Right lobe of liver (tissue), 6 donors: ENCODE measurements around the gene BIRC2. TPM values are rescaled to one million over a fixed set of nuclear protein-coding genes. Genes with fewer than 3 reads are reported as not detected.

ENCODE experiments used
- ATAC-seq, 4 donors: fragments of 200-7000 bp; cut with Tn5 transposase; one replicate each; pipeline ENCODE4 v1.9.1; 2020; ENCODE audit warnings: mild to moderate bottlenecking in 4 of 4, moderate library complexity in 4 of 4
- DNase-seq, 3 donors: peaks; one replicate each; pipeline ENCODE4 v3.0.0-alpha.2; 2020
- H3K27ac ChIP-seq, 3 donors: fragments of 200-600 bp; one replicate each; pipeline ENCODE4 v1.8.0; 2022
- H3K27me3 ChIP-seq, 2 donors: fragments of 200-600 bp; one replicate each; pipeline ENCODE4 v1.8.0; 2022
- H3K36me3 ChIP-seq, 4 donors: fragments of 200-600 bp; sonication (generic) in 1 of 4; one replicate each; pipeline versions ENCODE4 v1.5.1 to v1.8.0; 2017 to 2022; ENCODE audit warnings: control low read depth in 1 of 4
- H3K4me1 ChIP-seq, 4 donors: fragments of 200-600 bp; sonication (generic) in 1 of 4; one replicate each; pipeline versions ENCODE4 v1.5.1 to v1.8.0; 2017 to 2022; ENCODE audit warnings: control low read depth in 1 of 4
- H3K4me3 ChIP-seq, 3 donors: fragments of 200-600 bp; one replicate each; pipeline ENCODE4 v1.8.0; 2022
- H3K9me3 ChIP-seq, 4 donors: fragments of 200-600 bp; sonication (generic) in 1 of 4; one replicate each; pipeline versions ENCODE4 v1.5.1 to v1.8.0; 2017 to 2022; ENCODE audit warnings: control low read depth in 1 of 4
- POLR2A ChIP-seq: fragments of 450-650 bp; IDR thresholded peaks from one replicate; pipeline ENCODE4 v1.6.1; 2017; ENCODE audit warnings: antibody characterized with exemption, mild to moderate bottlenecking
- WGBS: methylation state at CpG from one replicate; pipeline ENCODE4 v1.1.6; 2018; ENCODE audit warnings: low coverage, low lambda C conversion rate; ENCODE audit not compliant: insufficient coverage; ENCODE audit errors: missing lambda C conversion rate; 5-methylcytosine and 5-hydroxymethylcytosine counted together
- intact Hi-C, 2 donors: fragments of 100-400 bp; cut with DNase I; formaldehyde crosslinking; loops; one replicate each; pipeline versions ENCODE4 v1.11.2 to v1.14.1; 2022
- total RNA-seq, 6 experiments: library from RNA; depleted of rRNA in 2 of 6; stranded (reverse); fragments of >200 nt in 2 of 6; fragmentation: NEBNext Ultra II Directional in 3 of 6; extraction: Animal tissue kit (Norgen Biotek cat#: 25700) in 3 of 6; gene quantifications; one replicate each; pipeline versions ENCODE4 v1.1.0 to v1.2.4, GENCODE V29; 2016 to 2023
- TF ChIP-seq, protein P1 (sequence below), 4 donors: fragments of 200-600 bp in 3 of 4; fragments of 450-650 bp in 1 of 4; IDR thresholded peaks; one replicate each; pipeline versions ENCODE4 v1.5.1 to v1.8.0; 2016 to 2022; ENCODE audit warnings: antibody characterized with exemption in 4 of 4, mild to moderate bottlenecking in 2 of 4
- donor health status: DM: no; HTN: yes; CAD: no.
- donor health status: DM: no; HTN: no; CAD: no.
- donor health status: DM: no; HTN: no; CAD: no.
- donor health status: DM: no; HTN: yes; CAD: no.
- donor health status: DM: no; HTN: yes; CAD: no.

Gene BIRC2
- total RNA-seq, 6 experiments from 2014 or later: 20.2 to 26.6 (median 25.3) TPM

DNA sequence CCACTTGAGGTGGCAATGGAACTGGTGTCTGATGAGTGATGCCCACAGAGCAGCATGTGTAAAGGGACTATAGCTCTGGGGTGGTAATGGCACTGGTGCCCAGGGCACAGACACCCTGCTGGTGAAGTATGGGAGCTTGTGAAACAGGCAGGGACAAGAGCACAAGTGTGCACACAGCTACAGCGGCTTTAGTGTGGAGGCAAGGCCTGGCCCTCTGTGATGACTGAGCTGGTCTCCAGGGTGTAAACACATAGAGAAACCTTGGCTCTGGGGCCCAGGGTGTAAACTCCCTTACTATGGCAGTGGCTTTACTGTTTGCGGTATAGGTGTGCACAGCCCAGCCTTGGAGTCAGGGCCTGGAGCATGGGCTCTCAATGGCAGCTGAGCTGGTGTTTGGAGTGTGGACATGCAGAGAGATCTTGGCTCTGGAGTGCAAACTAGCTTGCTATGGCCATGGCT is 46.3 kb downstream of the BIRC2 start:
- H3K4me3 ChIP-seq: no peak overlapping the region
- H3K9me3 ChIP-seq: no peaks in the 10 kb centered on the region
- H3K27me3 ChIP-seq: no peaks in the 10 kb centered on the region
- WGBS: no CpG with 5 or more reads among the region's 2 CpGs
- DNase-seq: no peak
- no peak overlapping the region for H3K27ac ChIP-seq
- peaks cover 0 to 44% (median 4%) of the 10 kb centered on the region in 4 donors for H3K36me3 ChIP-seq
- TF ChIP-seq, protein P1, sequence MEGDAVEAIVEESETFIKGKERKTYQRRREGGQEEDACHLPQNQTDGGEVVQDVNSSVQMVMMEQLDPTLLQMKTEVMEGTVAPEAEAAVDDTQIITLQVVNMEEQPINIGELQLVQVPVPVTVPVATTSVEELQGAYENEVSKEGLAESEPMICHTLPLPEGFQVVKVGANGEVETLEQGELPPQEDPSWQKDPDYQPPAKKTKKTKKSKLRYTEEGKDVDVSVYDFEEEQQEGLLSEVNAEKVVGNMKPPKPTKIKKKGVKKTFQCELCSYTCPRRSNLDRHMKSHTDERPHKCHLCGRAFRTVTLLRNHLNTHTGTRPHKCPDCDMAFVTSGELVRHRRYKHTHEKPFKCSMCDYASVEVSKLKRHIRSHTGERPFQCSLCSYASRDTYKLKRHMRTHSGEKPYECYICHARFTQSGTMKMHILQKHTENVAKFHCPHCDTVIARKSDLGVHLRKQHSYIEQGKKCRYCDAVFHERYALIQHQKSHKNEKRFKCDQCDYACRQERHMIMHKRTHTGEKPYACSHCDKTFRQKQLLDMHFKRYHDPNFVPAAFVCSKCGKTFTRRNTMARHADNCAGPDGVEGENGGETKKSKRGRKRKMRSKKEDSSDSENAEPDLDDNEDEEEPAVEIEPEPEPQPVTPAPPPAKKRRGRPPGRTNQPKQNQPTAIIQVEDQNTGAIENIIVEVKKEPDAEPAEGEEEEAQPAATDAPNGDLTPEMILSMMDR (IDR thresholded peaks at IDR 0.05): no peak
- no peak for TF ChIP-seq POLR2A
- no peaks in the 10 kb centered on the region for H3K4me1 ChIP-seq
- ATAC-seq: peak in 3 of 4 donors; percentile 7 to 22 (median 9)
- intact Hi-C loops: loop anchor here in 1 of 2 donors (5.0 kb wide), 1 partner anchor 104 kb away; no protein-coding TSS in a partner anchor

DNA sequence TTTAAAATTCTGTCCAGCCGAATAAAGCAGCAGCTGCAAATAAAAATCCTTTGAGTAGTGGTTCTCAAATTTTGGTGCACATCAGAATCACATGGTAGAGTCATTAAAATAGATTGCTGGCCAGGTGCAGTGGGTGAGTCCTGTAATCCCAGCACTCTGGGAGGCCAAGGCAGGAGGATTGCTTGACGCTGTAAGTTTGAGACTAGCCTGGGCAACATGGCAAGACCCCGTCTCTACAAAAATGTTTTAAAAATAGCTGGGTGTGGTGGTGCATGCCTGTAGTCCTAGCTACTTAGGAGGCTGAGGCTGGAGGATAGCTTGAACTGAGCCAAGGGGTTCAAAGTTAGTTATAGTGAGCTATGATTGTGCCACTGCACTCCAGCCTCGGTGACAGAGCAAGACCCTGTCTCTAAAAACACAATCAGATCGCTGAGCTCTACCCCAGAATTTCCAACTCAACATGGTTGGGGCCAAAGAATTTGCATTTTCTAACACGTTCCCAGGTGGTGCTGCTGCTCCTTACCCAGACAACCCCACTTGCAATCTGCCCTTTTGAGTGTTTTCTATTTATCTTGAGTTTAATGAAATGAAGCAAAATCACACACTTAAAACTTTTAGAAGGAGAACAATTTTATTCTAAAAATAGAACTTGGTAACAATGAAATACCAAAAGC is 48.8 kb downstream of the BIRC2 start:
- ATAC-seq (no peak), DNase-seq (no peak)
- intact Hi-C loops: no loop called here
- 87% methylated on average over 6 of the region's 6 CpGs for WGBS
- H3K4me3 ChIP-seq: no peak overlapping the region
- peaks cover 0 to 61% (median 8%) of the 10 kb centered on the region in 4 donors for H3K36me3 ChIP-seq
- H3K27me3 ChIP-seq: no peaks in the 10 kb centered on the region
- H3K9me3 ChIP-seq: no peaks in the 10 kb centered on the region
- TF ChIP-seq POLR2A: no peak
- TF ChIP-seq, protein P1 (IDR thresholded peaks at IDR 0.05): no peak
- H3K27ac ChIP-seq: no peak overlapping the region
- no peaks in the 10 kb centered on the region for H3K4me1 ChIP-seq

DNA sequence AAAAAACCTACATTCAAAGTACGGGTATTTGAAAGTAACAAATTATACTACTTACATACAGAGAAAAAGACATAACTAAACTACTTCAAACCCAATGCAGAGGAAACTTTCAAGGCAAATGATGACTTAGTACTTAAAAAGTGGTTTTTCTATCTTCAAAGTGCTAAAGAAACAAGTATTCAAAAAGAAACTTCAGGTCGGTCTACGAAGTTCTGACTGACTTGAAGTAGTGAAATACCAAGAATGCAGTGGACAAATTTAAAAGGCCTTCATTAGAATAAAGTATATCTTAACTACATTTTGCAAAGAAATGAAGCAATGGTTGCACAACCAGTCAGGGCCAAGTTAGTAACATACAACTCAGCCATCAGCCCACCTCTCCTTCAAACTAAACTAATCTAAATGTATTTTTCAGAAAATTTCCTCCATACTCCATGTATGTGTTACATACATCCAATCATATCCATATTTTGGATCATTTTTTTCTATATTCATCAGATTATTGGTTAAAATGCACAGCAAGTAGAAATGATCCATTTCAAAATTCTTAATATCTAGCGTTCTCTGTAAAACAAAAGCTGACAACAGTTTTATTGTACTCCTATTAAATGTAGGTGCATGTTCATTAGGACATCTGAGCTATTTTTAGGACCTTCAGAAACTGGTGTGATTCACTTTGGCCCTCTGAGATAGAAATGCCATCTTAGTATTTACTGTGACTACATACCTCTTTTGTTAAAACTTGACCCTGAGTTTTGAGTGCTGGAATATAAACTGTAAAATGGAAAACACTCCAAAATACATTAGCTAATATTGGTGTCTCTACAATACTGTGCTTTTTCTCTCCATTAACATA is 49.9 kb downstream of the BIRC2 start:
- Histone ChIP-seq H3K27me3 (no peaks in the 10 kb centered on the region), H3K4me1 (no peaks in the 10 kb centered on the region), H3K9me3 (no peaks in the 10 kb centered on the region), H3K4me3 (no peak overlapping the region), H3K27ac (no peak overlapping the region), H3K36me3 (peaks cover 0 to 70% (median 14%) of the 10 kb centered on the region in 4 donors)
- ATAC-seq: no peak
- DNase-seq: no peak
- TF ChIP-seq, protein P1 (IDR thresholded peaks at IDR 0.05): no peak
- no peak for TF ChIP-seq POLR2A
- 91% methylated on average over 4 of the region's 4 CpGs for WGBS
- intact Hi-C loops: no loop called here

DNA sequence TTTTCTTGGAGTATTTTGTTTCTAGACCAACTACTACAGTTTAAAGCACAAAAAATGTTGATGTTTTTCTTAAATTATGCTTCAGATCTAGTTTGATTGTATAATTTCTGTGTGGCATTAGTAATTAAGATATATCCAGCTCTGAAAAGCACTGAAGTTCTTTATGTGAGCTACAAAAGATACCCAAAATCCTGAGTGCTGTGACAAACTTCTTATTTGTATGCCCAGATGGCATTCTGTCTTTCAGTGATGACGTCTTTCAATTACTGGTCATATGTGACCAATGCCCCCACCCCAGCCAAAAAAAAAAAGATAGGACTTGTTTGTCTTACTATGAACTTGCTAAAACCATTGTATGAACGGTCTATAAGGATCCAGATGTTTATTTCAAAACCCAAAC is 51.3 kb downstream of the BIRC2 start:
- intact Hi-C loops: no loop called here
- H3K27ac ChIP-seq: no peak overlapping the region
- H3K27me3 ChIP-seq: no peaks in the 10 kb centered on the region
- ATAC-seq (no peak), DNase-seq (no peak)
- H3K36me3 ChIP-seq: peaks cover 0 to 70% (median 14%) of the 10 kb centered on the region in 4 donors
- H3K4me3 ChIP-seq: no peak overlapping the region
- TF ChIP-seq POLR2A: no peak
- TF ChIP-seq, protein P1 (IDR thresholded peaks at IDR 0.05): no peak
- 93% methylated on average over 2 of the region's 2 CpGs for WGBS
- H3K4me1 ChIP-seq: no peaks in the 10 kb centered on the region
- no peaks in the 10 kb centered on the region for H3K9me3 ChIP-seq
